ACC112 (cell line): ENCODE measurements around the gene CSRP1.
"Not testable (repeated sequence)": the region's sequence is repeated elsewhere in the genome, so short reads cannot be mapped to it uniquely, and the experiment has no call there.

Experiments used
- H2AFZ ChIP-seq: fragments of 200-600 bp; sonication (generic); one replicate; pipeline ENCODE4 v1.6.0; 2017; ENCODE audit warnings: antibody characterized with exemption, low read length; ENCODE audit not compliant: unreplicated experiment
- H3K27ac ChIP-seq: fragments of 200-600 bp; sonication (generic); 2 replicates; pipeline ENCODE4 v1.5.1; 2014; ENCODE audit warnings: low read depth, mild to moderate bottlenecking, antibody characterized with exemption, low read length, moderate library complexity
- H3K27me3 ChIP-seq: fragments of 200-600 bp; sonication (generic); 2 replicates; pipeline ENCODE4 v1.6.1; 2014; ENCODE audit warnings: mild to moderate bottlenecking, antibody characterized with exemption, low read length, moderate library complexity, mixed read lengths; ENCODE audit not compliant: insufficient read depth
- H3K36me3 ChIP-seq: fragments of 200-600 bp; sonication (generic); 2 replicates; pipeline ENCODE4 v1.6.1; 2016; ENCODE audit warnings: mild to moderate bottlenecking, antibody characterized with exemption, low read length, moderate library complexity, mixed read lengths; ENCODE audit not compliant: insufficient read depth
- H3K4me1 ChIP-seq: fragments of 200-600 bp; sonication (generic); one replicate; pipeline ENCODE4 v1.6.1; 2016; ENCODE audit warnings: low read length, mixed read lengths; ENCODE audit not compliant: insufficient read depth, unreplicated experiment, control insufficient read depth
- H3K4me3 ChIP-seq: fragments of 200-600 bp; sonication (generic); 2 replicates; pipeline ENCODE4 v1.5.1; 2014; ENCODE audit warnings: mild to moderate bottlenecking, low read depth, low read length
- H3K79me2 ChIP-seq: fragments of 200-600 bp; sonication (generic); one replicate; pipeline ENCODE4 v1.6.0; 2016; ENCODE audit warnings: low read length; ENCODE audit not compliant: control insufficient read depth, unreplicated experiment, insufficient read depth

CSRP1 gene

GRCh38 chr1:201506557-201507359, at the start of gene CSRP1:
CSRP1 (minus strand) TSS chr1:201507123; CDS start chr1:201496303, 10,820 bp downstream.
- H3K36me3 ChIP-seq, result no peaks in the 10 kb centered on the region
- peak within 1 kb of the TSS; percentile 98 for H3K27ac ChIP-seq
- peak within 1 kb of the TSS; percentile 73 for H2AFZ ChIP-seq
- no peaks in the 10 kb centered on the region for H3K27me3 ChIP-seq
- peaks cover 54% of the 10 kb centered on the region for H3K79me2 ChIP-seq
- H3K4me3 ChIP-seq, result peak within 1 kb of the TSS; percentile 80
- H3K4me1 ChIP-seq, result peaks cover 56% of the 10 kb centered on the region

GRCh38 chr1:201555593-201555945, 48.6 kb upstream of the CSRP1 start:
- Histone ChIP-seq H3K36me3 (no peaks in the 10 kb centered on the region), H3K27me3 (no peaks in the 10 kb centered on the region), H3K4me1 (peaks cover 81% of the 10 kb centered on the region), H3K79me2 (peaks cover 94% of the 10 kb centered on the region), H3K27ac (no peak overlapping the region), H2AFZ (no peak overlapping the region), H3K4me3 (no peak overlapping the region)

GRCh38 chr1:201554789-201555592, 48.1 kb upstream of the CSRP1 start:
- H3K79me2 ChIP-seq, result peaks cover 90% of the 10 kb centered on the region
- H3K27ac ChIP-seq, result no peak overlapping the region
- peaks cover 75% of the 10 kb centered on the region for H3K4me1 ChIP-seq
- H3K27me3 ChIP-seq, result no peaks in the 10 kb centered on the region
- no peak overlapping the region for H2AFZ ChIP-seq
- H3K4me3 ChIP-seq, result no peak overlapping the region
- no peaks in the 10 kb centered on the region for H3K36me3 ChIP-seq

DNA sequence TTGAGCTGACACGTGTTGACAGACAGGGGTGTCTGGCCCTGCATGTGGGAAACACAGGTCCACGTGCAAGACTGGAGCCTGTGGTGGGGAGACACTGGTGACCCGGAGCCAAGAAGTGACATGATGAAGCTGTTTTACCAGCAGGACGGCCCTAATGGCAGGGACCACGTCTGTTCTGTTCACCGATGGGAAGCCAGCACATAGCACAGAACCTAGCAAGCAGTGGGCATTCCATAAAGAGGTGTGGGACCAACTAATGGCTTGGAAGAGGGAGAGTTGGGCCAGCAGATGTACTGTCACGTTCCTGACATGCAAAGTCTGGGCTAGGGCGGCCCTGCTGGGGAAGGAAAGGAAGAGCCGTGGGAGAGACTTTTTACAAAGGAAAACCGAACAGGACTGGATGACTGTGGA, 47.3 kb upstream of the CSRP1 start:
- H3K4me3 ChIP-seq, result no peak overlapping the region
- peaks cover 72% of the 10 kb centered on the region for H3K4me1 ChIP-seq
- H3K27me3 ChIP-seq, result no peaks in the 10 kb centered on the region
- no peak overlapping the region for H2AFZ ChIP-seq
- no peaks in the 10 kb centered on the region for H3K36me3 ChIP-seq
- 0 out of 2 replicates have a peak overlapping the region, but pooled peaks have one; percentile 86 for H3K27ac ChIP-seq
- H3K79me2 ChIP-seq, result peaks cover 88% of the 10 kb centered on the region

GRCh38 chr1:201553496-201554189, 46.7 kb upstream of the CSRP1 start:
- Histone ChIP-seq H3K36me3 (no peaks in the 10 kb centered on the region), H3K79me2 (peaks cover 86% of the 10 kb centered on the region), H3K4me3 (no peak overlapping the region), H3K27me3 (no peaks in the 10 kb centered on the region), H3K4me1 (peaks cover 72% of the 10 kb centered on the region), H3K27ac (peak overlapping the region; percentile 86), H2AFZ (no peak overlapping the region)

GRCh38 chr1:201552941-201553351, 46.0 kb upstream of the CSRP1 start:
- Histone ChIP-seq H2AFZ (no peak overlapping the region), H3K27ac (peak overlapping the region; percentile 86)

DNA sequence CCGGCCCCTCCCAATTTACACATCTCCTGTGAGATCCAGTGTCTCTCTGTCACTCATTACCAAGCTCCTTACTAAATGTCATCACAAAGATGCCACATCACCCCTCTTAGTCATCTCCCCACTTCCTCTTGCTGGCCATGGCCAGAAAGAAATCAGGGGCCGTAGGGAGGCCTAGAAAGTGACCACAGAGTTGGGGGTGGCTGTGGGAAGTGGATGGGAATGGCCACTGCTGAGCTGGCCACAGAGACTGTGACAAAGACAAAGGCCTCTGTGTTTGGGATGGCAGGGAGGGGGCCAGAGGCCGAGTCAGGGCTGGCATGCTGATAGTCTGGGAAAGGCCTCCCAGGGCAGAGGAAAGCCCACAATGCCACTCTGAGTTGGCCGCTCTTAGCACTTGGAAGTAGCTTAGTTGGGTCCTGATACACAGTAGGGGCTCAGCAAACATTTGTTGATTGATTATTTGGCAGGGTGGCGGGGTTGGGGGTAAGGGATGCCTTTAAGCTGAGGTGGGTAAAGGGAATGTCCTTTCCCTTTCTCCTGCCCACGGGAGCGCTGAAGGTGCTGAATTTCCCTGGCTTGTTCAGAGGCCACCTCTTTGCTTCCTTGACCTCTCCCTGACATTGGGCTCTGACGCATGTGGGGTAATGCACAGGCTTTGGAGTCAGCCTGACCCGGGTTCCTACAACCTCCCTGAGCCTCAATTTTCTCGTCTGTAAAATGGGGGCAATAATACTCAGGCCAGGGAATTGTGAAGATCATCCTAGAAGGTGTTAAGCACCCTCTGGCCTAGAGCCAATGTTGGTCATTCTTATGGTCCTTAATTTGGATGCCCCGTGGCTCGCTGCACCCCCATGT, 45.2 kb upstream of the CSRP1 start:
- peak overlapping the region; percentile 86 for H3K27ac ChIP-seq
- H3K4me3 ChIP-seq, result no peak overlapping the region
- H3K27me3 ChIP-seq, result no peaks in the 10 kb centered on the region
- H3K36me3 ChIP-seq, result no peaks in the 10 kb centered on the region
- H2AFZ ChIP-seq, result no peak overlapping the region
- H3K4me1 ChIP-seq, result peaks cover 63% of the 10 kb centered on the region
- peaks cover 85% of the 10 kb centered on the region for H3K79me2 ChIP-seq

More at GRCh38 chr1:201552941-201553351, 46.0 kb upstream of the CSRP1 start:
- Histone ChIP-seq H3K4me3 (no peak overlapping the region), H3K79me2 (peaks cover 85% of the 10 kb centered on the region), H3K36me3 (no peaks in the 10 kb centered on the region), H3K27me3 (no peaks in the 10 kb centered on the region), H3K4me1 (peaks cover 71% of the 10 kb centered on the region)

- Histone ChIP-seq H3K27me3 (no peaks in the 10 kb centered on the region), H3K79me2 (peaks cover 86% of the 10 kb centered on the region), H3K36me3 (no peaks in the 10 kb centered on the region), H3K27ac (peak overlapping the region; percentile 86), H3K4me1 (peaks cover 53% of the 10 kb centered on the region), H2AFZ (no peak overlapping the region), H3K4me3 (no peak overlapping the region)
These were observed 44.2 kb upstream of the CSRP1 start for GRCh38 chr1:201551096-201551495.

DNA sequence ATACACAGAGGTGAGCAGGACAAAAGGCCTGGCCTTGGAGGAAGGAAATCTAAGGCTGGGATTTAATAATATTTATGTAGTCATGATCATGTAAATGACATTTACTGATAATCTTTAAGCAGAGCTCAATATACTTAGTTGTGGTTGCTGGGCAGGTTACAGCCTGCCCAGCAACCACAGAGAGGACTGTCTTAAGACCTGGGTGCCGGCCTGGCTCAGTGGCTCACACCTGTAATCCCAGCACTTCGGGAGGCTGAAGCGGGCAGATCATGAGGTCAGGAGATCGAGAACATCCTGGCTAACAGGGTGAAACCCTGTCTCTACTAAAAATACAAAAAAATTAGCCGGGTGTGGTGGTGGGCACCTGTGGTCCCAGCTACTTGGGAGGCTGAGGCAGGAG, 42.6 kb upstream of the CSRP1 start:
- H3K79me2 ChIP-seq, result peaks cover 87% of the 10 kb centered on the region
- peaks cover 42% of the 10 kb centered on the region for H3K4me1 ChIP-seq
- H2AFZ ChIP-seq, H3K27ac ChIP-seq, H3K36me3 ChIP-seq, H3K4me3 ChIP-seq, H3K27me3 ChIP-seq: not testable (repeated sequence)
